ENCODE data around the gene SEPTIN5. TPM values are rescaled to one million over a fixed set of nuclear protein-coding genes. Genes with fewer than 3 reads are reported as not detected.

SEPTIN5 gene
- total and polyA plus RNA-seq, 9 of the 15 experiments (the other 6 are each of a cell fraction or from before 2014, with no cell fraction given) = 0.03 to 195 (median 119) TPM

DNA sequence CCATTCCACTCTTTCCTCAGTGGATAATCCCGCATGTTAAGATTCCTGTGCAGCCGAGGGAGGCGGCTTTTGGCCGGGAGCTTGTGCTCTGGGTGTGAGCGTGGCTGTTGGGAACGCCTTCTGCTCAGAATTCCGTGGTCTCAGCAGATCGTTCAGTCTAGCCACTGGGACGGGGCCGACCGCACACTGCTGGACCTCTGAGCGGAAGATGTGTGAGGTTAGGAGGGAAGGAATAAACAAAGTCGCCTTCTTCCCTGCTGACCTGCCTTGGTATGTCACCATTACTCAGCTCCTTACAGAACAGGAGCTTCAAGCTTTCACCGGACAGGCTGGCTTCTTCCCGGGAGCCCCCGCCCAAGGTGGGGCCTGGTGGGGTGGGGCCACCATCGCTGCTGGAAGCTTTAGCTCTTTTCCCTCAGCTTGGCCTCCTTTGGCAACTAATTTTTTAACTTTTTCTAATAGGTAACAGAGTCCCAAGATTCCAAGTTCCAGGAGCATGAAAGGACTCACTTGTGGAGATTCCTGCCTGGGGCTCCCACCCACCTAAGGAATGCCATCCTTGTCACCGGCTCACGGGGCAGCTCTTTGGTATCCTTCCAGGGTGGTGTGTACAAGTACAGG, 22.5 kb upstream of the SEPTIN5 start (continued):
- TF ChIP-seq, protein P1, sequence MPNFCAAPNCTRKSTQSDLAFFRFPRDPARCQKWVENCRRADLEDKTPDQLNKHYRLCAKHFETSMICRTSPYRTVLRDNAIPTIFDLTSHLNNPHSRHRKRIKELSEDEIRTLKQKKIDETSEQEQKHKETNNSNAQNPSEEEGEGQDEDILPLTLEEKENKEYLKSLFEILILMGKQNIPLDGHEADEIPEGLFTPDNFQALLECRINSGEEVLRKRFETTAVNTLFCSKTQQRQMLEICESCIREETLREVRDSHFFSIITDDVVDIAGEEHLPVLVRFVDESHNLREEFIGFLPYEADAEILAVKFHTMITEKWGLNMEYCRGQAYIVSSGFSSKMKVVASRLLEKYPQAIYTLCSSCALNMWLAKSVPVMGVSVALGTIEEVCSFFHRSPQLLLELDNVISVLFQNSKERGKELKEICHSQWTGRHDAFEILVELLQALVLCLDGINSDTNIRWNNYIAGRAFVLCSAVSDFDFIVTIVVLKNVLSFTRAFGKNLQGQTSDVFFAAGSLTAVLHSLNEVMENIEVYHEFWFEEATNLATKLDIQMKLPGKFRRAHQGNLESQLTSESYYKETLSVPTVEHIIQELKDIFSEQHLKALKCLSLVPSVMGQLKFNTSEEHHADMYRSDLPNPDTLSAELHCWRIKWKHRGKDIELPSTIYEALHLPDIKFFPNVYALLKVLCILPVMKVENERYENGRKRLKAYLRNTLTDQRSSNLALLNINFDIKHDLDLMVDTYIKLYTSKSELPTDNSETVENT (CRISPR knock-in tag; IDR thresholded peaks at IDR 0.05) = peak; percentile 82
- TF ChIP-seq PRPF4 (IDR thresholded peaks at IDR 0.05; ENCODE audit: insufficient read depth, low read depth, low read length, poor library complexity, severe bottlenecking) (no peak), ATF7 (IDR thresholded peaks at IDR 0.05) (peak; percentile 86; the same call in 1 of the 2 replicates), PHF8 (IDR thresholded peaks at IDR 0.05; ENCODE audit: borderline replicate concordance, low read length) (peak; percentile 76; the same call in 1 of the 2 replicates), FOXK2 (conservative IDR thresholded peaks at IDR 0.05 in 1 of 2, IDR thresholded peaks at IDR 0.05 in 1 of 2; ENCODE audit: low read depth in 2 of 2) (peak; percentile 53 to 63), POLR2A (conservative IDR thresholded peaks at IDR 0.05) (peak; percentile 77), ZZZ3 (IDR thresholded peaks at IDR 0.05) (no peak), ZNF561 (CRISPR knock-in tag; conservative IDR thresholded peaks at IDR 0.05) (no peak), HDAC6 (IDR thresholded peaks at IDR 0.05; ENCODE audit: low read depth, low read length) (0 out of 2 replicates have a peak, but pooled peaks have one; percentile 50), NBN (IDR thresholded peaks at IDR 0.05; ENCODE audit: low read depth) (peak; percentile 84), SMARCA4 (IDR thresholded peaks at IDR 0.05) (peak; percentile 85), TARDBP (IDR thresholded peaks at IDR 0.05) (peak; percentile 86; the same call in 1 of the 2 replicates)
- TF ChIP-seq, protein P2, sequence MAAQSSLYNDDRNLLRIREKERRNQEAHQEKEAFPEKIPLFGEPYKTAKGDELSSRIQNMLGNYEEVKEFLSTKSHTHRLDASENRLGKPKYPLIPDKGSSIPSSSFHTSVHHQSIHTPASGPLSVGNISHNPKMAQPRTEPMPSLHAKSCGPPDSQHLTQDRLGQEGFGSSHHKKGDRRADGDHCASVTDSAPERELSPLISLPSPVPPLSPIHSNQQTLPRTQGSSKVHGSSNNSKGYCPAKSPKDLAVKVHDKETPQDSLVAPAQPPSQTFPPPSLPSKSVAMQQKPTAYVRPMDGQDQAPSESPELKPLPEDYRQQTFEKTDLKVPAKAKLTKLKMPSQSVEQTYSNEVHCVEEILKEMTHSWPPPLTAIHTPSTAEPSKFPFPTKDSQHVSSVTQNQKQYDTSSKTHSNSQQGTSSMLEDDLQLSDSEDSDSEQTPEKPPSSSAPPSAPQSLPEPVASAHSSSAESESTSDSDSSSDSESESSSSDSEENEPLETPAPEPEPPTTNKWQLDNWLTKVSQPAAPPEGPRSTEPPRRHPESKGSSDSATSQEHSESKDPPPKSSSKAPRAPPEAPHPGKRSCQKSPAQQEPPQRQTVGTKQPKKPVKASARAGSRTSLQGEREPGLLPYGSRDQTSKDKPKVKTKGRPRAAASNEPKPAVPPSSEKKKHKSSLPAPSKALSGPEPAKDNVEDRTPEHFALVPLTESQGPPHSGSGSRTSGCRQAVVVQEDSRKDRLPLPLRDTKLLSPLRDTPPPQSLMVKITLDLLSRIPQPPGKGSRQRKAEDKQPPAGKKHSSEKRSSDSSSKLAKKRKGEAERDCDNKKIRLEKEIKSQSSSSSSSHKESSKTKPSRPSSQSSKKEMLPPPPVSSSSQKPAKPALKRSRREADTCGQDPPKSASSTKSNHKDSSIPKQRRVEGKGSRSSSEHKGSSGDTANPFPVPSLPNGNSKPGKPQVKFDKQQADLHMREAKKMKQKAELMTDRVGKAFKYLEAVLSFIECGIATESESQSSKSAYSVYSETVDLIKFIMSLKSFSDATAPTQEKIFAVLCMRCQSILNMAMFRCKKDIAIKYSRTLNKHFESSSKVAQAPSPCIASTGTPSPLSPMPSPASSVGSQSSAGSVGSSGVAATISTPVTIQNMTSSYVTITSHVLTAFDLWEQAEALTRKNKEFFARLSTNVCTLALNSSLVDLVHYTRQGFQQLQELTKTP (IDR thresholded peaks at IDR 0.05; ENCODE audit: low read depth in 1 of 2, partially characterized antibody in 2 of 2) = peak; percentile 11 to 50
- TF ChIP-seq, protein P3, sequence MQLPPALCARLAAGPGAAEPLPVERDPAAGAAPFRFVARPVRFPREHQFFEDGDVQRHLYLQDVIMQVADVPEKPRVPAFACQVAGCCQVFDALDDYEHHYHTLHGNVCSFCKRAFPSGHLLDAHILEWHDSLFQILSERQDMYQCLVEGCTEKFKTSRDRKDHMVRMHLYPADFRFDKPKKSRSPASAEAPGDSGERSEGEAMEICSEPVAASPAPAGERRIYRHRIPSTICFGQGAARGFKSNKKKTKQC (CRISPR knock-in tag; IDR thresholded peaks at IDR 0.05) = no peak
- TF ChIP-seq, protein P4, sequence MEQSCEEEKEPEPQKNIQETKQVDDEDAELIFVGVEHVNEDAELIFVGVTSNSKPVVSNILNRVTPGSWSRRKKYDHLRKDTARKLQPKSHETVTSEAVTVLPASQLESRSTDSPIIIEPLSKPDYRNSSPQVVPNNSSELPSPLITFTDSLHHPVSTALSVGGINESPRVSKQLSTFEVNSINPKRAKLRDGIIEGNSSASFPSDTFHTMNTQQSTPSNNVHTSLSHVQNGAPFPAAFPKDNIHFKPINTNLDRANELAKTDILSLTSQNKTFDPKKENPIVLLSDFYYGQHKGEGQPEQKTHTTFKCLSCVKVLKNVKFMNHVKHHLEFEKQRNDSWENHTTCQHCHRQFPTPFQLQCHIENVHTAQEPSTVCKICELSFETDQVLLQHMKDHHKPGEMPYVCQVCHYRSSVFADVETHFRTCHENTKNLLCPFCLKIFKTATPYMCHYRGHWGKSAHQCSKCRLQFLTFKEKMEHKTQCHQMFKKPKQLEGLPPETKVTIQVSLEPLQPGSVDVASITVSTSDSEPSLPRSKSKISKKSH (CRISPR knock-in tag; IDR thresholded peaks at IDR 0.05) = no peak
